HCT116 (cell line): Measurements from ENCODE around the gene CRMP1.

Experiments used
- CBX3 ChIP-seq: IDR thresholded peaks from 2 replicates; pipeline ENCODE4 v1.6.1; 2012; ENCODE audit warnings: low read depth
- ELF1 ChIP-seq: IDR thresholded peaks from 2 replicates; pipeline ENCODE4 v1.6.1; 2012; ENCODE audit warnings: low read depth, borderline replicate concordance
- EZH2 ChIP-seq: fragments of 200-600 bp; sonication (generic); IDR thresholded peaks from 2 replicates; pipeline ENCODE4 v1.6.1; 2017; ENCODE audit warnings: antibody characterized with exemption, mixed run types
- EZH2phosphoT487 ChIP-seq: fragments of 200-600 bp; IDR thresholded peaks from 2 replicates; pipeline ENCODE4 v1.6.1; 2018; ENCODE audit warnings: antibody characterized with exemption, borderline replicate concordance
- JUND ChIP-seq: IDR thresholded peaks from 2 replicates; pipeline ENCODE4 v1.6.1; 2012
- POLR2A ChIP-seq: IDR thresholded peaks from 2 replicates; pipeline ENCODE4 v1.7.0; 2011; ENCODE audit warnings: borderline replicate concordance; ENCODE audit not compliant: insufficient read depth, insufficient read length; ENCODE audit errors: extremely low read depth
- POLR2AphosphoS5 ChIP-seq: IDR thresholded peaks from 2 replicates; pipeline ENCODE4 v1.6.1; 2011; ENCODE audit warnings: mild to moderate bottlenecking, low read depth, low read length, moderate library complexity
- SIN3A ChIP-seq: IDR thresholded peaks from 2 replicates; pipeline ENCODE4 v1.6.1; 2012; ENCODE audit warnings: low read depth
- SP1 ChIP-seq: IDR thresholded peaks from 2 replicates; pipeline ENCODE4 v1.6.1; 2012; ENCODE audit warnings: low read depth
- SRF ChIP-seq: IDR thresholded peaks from 2 replicates; pipeline ENCODE4 v1.6.1; 2012; ENCODE audit warnings: low read depth
- ZNF274 ChIP-seq: fragments of 200-500 bp; sonication (Bioruptor generic); IDR thresholded peaks from 2 replicates; pipeline ENCODE4 v1.6.1; 2014; ENCODE audit warnings: mild to moderate bottlenecking, low read depth, low read length, inconsistent platforms
- TF ChIP-seq, protein P1 (sequence below), 3 experiments: fragments of 200-600 bp in 1 of 3; sonication (generic) in 1 of 3; IDR thresholded peaks in 2 of 3; conservative IDR thresholded peaks in 1 of 3; 2 replicates each; pipeline ENCODE4 v1.5.1; 2012 to 2017; ENCODE audit warnings: low read depth in 2 of 3, low read length in 2 of 3, antibody characterized with exemption in 1 of 3, borderline replicate concordance in 1 of 3, control low read depth in 1 of 3, mild to moderate bottlenecking in 1 of 3, mixed read lengths in 1 of 3, mixed run types in 1 of 3, moderate library complexity in 1 of 3; ENCODE audit not compliant: insufficient read depth in 1 of 3
- TF ChIP-seq, protein P2 (sequence below): IDR thresholded peaks from 2 replicates; pipeline ENCODE4 v1.6.1; 2012; ENCODE audit warnings: low read depth

DNA sequence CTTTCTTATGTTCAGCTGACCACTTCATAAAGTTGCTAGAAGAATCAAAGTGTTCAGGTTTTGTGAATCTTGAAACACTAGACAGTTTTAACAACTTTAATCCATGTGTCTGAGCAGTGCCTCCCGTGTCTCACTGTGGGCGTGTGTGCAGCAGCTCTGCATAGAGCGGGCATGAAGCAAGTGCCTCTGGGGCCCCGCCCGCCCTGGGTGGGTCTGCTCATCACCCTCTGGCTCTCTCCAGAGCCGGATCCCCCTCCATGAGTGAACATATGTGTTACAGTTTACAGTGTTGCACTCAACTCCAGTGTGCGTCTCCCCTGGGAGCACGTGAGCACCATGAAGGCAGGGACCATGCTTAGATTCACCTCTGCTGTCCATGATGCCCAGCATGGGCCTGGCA, 37.6 kb upstream of the CRMP1 start:
- TF ChIP-seq SIN3A (no peak), SP1 (no peak), POLR2A (no peak), EZH2 (no peak), POLR2AphosphoS5 (no peak), CBX3 (no peak), JUND (no peak), SRF (no peak), EZH2phosphoT487 (no peak), ELF1 (no peak), ZNF274 (no peak)
- TF ChIP-seq, protein P1, sequence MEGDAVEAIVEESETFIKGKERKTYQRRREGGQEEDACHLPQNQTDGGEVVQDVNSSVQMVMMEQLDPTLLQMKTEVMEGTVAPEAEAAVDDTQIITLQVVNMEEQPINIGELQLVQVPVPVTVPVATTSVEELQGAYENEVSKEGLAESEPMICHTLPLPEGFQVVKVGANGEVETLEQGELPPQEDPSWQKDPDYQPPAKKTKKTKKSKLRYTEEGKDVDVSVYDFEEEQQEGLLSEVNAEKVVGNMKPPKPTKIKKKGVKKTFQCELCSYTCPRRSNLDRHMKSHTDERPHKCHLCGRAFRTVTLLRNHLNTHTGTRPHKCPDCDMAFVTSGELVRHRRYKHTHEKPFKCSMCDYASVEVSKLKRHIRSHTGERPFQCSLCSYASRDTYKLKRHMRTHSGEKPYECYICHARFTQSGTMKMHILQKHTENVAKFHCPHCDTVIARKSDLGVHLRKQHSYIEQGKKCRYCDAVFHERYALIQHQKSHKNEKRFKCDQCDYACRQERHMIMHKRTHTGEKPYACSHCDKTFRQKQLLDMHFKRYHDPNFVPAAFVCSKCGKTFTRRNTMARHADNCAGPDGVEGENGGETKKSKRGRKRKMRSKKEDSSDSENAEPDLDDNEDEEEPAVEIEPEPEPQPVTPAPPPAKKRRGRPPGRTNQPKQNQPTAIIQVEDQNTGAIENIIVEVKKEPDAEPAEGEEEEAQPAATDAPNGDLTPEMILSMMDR (IDR thresholded peaks at IDR 0.05 in 2 of 3, conservative IDR thresholded peaks at IDR 0.05 in 1 of 3; ENCODE audit: borderline replicate concordance in 1 of 3, insufficient read depth in 1 of 3, low read depth in 2 of 3, low read length in 2 of 3): no peak
- TF ChIP-seq, protein P2, sequence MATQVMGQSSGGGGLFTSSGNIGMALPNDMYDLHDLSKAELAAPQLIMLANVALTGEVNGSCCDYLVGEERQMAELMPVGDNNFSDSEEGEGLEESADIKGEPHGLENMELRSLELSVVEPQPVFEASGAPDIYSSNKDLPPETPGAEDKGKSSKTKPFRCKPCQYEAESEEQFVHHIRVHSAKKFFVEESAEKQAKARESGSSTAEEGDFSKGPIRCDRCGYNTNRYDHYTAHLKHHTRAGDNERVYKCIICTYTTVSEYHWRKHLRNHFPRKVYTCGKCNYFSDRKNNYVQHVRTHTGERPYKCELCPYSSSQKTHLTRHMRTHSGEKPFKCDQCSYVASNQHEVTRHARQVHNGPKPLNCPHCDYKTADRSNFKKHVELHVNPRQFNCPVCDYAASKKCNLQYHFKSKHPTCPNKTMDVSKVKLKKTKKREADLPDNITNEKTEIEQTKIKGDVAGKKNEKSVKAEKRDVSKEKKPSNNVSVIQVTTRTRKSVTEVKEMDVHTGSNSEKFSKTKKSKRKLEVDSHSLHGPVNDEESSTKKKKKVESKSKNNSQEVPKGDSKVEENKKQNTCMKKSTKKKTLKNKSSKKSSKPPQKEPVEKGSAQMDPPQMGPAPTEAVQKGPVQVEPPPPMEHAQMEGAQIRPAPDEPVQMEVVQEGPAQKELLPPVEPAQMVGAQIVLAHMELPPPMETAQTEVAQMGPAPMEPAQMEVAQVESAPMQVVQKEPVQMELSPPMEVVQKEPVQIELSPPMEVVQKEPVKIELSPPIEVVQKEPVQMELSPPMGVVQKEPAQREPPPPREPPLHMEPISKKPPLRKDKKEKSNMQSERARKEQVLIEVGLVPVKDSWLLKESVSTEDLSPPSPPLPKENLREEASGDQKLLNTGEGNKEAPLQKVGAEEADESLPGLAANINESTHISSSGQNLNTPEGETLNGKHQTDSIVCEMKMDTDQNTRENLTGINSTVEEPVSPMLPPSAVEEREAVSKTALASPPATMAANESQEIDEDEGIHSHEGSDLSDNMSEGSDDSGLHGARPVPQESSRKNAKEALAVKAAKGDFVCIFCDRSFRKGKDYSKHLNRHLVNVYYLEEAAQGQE: no peak
